Stimulated activated CD4-positive, alpha-beta T cell treated with anti-CD3 and anti-CD28 coated beads, Interleukin-4, amount 100 ng/mL, for 4 hours (primary cell): ENCODE measurements around the gene STXBP6.

Source experiments
- DNase-seq, 2 experiments: peaks; one replicate each; pipeline ENCODE4 v3.0.0-alpha.2; 2020

The STXBP6 gene

DNA sequence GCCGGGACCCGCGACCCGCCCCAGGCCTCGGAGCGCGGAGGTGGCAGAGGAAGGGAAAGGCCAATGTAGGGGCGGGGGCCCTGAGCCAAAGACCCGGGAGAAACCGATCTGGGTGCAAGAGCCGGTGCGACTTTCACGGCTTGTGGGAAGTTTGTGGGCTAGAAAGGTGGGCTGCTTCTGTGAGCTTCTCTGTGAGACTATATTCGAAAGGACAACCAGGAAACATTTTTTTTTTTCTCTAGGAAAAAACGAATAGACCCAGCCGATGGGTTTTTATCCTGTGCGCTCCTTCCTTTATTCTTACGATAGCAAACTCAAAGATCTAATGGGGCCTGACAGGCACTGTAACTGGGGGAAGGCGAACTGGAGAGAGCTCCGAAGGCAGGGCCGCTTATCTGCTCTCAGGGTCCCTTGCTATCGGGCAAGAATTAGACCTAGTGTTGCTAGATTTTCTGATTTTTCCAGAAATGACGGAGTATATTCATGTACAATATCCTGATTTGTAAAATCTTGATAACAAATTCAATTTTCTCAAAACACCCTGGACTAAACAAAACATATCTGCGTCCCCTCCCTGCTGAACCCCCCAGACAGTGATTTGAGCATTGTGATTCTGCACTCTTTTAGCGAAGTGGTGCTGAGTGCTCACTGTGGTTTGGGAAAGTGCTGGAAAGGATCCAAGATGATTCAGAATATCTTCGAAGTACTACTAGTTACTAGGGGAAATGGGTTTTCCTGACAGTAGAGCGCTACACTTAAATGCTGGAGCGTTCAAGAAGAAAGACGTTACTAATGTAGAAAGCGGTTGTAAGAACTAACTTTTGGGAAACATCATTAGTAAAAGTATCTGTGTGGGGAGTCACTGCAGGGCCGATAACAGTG lies 563 bp upstream of the STXBP6 start:
- DNase-seq: no peak

- DNase-seq: no peak
Measured at GRCh38 chr14:25049093-25049567, 817 bp downstream of the STXBP6 start.

- no peak for DNase-seq
Measured at GRCh38 chr14:25048170-25049016, 1.6 kb downstream of the STXBP6 start.

DNA sequence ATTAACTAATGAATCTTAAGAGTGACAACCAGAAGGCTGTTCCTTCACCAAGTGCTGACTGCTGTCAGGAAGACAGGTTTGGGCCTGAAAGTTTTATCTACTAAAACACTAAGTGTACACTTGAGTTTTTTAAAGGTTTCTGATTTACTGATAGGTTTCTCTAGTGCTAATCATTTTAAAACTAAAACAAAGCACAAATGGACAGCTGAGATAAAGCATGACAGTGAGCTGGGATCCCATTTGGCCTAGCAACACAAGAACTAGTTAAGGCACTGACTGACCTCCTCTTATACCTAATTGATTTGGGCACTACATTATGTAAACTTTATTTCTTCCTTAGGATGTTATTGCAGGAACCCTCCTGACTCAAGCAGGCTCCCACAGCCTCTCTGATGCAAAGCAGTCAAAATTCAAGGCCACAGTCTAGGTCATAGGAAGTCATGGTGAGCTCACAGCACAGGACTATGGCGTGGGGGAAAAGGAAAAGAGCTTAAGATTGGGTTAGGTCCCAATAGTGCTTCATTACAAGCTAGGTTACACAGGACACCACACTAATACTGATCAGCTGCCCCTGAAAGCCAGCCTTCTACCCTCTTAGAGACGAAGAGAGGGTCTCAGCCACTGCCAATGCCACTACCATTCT lies 3.5 kb downstream of the STXBP6 start:
- no peak for DNase-seq

GRCh38 chr14:25044106-25044698 lies 5.7 kb downstream of the STXBP6 start:
- no peak for DNase-seq

DNA sequence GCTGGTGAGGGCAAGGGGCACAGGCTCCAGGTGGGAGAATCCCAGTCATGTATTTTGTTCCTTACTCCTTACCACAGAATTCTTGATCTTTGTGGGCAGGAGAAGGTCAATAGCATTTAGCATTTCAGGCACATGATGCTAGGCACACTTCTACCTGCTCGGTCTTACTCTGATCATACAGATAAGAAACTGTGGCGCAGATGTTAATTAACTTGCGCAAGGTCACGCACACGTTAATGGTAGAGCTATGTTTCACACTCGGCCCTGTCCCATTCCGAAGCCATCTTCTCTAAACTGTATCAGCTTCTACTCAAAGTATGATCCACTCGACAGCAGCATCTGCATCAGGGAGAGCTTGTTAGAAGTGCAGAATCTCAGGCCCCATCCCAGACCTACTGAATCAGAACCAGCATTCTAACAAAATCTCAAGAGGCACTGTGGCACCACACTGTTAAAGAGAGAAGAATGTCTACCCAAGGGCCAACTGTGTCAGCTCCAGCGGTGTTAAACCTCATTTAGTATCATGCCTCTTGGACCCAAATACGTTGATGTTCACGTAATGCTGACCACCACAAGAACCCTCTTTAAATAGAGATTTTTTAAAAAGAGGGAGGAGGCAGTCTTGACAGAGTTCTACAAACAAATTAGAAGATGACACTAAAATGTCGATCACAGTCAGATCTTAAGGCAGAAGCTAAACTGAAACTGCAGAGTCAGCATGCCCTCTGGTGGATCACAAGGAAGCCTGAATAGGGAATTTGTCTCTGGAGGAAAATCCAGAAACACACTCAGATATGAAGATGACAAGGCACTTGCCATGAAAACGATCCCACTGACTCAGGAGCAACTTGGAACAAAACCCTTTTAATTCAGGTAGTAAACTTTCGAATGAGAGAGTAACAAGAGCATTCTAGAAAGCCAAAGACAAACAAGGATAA lies 7.3 kb downstream of the STXBP6 start:
- DNase-seq: no peak

DNA sequence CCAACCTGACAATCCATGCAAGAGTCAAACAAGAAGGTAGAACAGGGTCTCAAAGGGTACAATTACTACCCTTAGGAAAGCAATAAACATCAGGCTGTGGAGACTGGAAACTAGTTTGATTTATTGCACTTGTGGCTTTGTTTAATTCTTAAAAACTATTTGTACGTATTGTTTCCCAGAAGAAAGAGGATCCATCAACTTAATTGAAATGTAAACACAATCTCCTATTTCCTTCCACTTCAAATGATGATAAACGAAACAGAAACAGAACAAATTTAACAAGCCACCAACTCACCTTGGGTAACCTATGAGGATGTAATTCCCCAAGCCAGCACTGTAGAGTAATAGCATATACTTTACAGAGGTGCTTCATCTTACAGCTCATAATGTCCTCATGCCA lies 8.0 kb downstream of the STXBP6 start:
- DNase-seq: no peak

GRCh38 chr14:25041484-25041883 lies 8.5 kb downstream of the STXBP6 start:
- DNase-seq: no peak

DNA sequence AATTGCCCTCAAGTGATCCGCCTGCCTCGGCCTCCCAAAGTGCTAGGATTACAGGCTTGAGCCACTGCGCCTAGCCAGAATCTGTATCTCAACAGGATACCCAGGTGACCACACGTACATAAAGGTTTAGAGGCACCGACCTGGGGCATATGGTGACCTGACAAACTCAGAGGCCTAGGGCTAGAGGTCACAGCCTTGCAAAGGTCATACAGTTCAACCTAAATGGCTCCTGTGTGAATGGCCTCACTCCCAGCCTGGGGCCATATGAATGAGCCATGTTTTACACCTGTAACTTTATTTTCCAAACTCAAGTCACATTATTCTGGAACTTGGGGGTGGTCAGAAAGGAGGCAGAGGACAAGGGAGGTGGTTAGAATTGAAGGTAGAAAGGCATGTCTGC lies 10.0 kb downstream of the STXBP6 start:
- DNase-seq: no peak

DNA sequence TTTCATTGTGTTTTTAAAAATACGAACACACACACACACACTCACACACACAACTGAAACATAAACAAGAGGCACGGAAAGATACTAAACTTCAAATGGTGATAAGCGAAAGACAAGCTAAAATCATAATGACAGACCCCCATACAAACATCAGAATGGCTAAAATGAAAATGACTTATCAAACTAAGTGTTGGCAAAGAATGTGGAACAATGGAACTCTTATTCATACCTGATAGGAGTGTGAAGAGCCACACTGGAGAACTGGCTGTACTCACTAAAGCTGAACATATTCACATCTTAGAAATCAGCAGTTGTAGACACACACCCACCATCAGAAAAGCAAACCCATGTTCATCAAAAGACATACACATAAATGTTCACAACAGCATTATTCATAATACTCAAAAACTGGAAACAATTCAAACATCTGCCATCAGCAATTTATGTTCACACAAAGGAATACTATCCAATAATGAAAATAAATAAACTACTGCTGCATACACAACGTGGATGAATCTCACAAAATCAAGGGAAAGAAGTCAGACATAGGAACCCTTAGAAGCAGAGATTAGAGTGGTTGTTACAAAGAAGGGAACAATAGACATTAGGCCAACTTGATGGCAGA lies 11.8 kb downstream of the STXBP6 start:
- DNase-seq: no peak

GRCh38 chr14:25037032-25037431 lies 12.9 kb downstream of the STXBP6 start:
- no peak for DNase-seq

DNA sequence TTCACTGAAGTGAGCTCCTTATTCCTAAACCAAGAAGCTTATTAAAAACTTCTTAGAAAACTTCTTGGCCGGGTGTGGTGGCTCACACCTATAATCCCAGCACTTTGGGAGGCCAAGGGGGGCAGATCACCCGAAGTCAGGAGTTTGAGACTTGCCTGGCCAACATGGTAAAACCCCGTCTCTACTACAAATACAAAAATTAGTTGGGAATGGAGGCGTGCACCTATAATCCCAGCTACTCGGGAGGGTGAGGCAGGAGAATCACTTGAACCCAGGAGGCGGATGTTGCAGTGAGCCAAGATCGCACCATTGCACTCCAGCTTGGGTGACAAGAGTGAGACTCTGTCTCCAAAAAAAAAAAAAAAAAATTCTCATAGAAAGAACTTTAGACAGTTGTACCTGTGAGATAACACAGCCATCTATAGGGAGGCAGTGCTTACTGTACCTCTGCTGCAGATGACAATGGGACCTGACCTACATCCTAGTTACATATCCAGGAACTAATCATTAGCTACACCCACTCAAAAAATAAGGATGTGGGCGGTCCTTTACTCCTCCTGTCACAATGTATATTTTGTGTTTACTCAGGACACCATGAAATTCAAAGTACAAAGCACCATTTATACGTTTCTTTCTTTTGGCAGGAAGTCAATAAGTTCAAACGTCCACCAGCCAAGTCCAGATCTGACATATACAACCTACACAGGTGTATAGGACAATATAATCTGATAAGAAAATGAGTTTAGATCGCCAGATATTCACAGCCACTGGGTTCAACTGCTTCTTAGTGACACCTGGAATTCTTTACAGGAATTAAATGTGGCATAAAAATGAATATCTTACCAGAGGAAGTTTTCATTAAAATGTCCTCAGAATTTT lies 14.9 kb downstream of the STXBP6 start:
- DNase-seq: no peak

DNA sequence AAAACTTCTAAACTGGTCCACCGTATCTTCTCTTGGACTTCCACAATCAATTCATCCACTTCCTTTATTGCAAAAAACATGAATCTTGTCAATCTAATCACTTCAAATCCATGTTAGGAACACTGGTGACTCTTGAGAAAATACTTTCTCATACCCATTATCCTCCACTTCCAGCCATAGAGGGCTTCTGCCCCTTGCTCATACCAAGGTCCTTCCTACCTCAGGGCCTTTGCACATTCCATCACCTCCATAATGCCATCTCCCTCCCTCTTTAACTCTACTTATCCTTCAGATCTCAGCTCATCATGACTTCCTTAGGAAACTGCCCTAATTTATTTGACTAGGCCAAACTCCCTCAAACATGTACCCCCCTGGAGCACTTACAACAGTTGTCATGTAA lies 16.6 kb downstream of the STXBP6 start:
- DNase-seq: no peak

GRCh38 chr14:25032092-25032784 lies 17.7 kb downstream of the STXBP6 start:
- no peak for DNase-seq

GRCh38 chr14:25026476-25027137 lies 23.3 kb downstream of the STXBP6 start:
- DNase-seq: no peak

GRCh38 chr14:25019892-25020291 lies 30.1 kb downstream of the STXBP6 start:
- no peak for DNase-seq

GRCh38 chr14:25017562-25017961 lies 32.4 kb downstream of the STXBP6 start:
- DNase-seq: no peak

GRCh38 chr14:25015761-25016160 lies 34.2 kb downstream of the STXBP6 start:
- no peak for DNase-seq

DNA sequence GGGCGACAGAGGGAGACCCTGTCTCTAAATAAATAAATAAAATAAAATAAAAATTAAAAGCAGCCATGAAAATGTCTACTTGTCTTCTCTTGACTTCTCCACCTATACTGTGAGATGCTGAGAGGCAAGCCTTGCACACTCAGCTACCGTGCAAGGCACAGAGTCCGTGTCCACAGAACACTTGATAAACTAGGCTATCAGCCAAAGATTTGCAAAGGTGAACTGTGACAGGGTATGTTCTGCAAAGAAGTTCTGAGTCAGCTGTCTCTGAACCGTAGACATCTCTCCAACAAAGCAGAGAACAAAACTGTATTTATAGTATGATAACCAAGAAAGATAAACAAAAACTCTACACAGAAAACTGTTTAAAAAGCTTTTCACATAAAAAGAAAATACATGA lies 35.5 kb downstream of the STXBP6 start:
- no peak for DNase-seq
